A673 (cell line): Measurements from ENCODE around the gene N4BP3. TPM values are rescaled to one million over a fixed set of nuclear protein-coding genes. Genes with fewer than 3 reads are reported as not detected.

Source experiments
- BruUV-seq: library from RNA; stranded (reverse); fragments of 400-500 nt; replicated peaks from 2 replicates; lab custom pipeline; 2021; lab: Mats Ljungman, UMichigan
- CTCF ChIA-PET: fragments of 300-600 bp; sonication (Branson Sonifier 250); formaldehyde crosslinking; loops from one replicate; lab custom pipeline; 2022; ENCODE audit warnings: antibody characterized with exemption; lab: Charles Lee
- POLR2A ChIA-PET: fragments of 300-600 bp; sonication (Branson Sonifier 250); formaldehyde crosslinking; loops from one replicate; lab custom pipeline; 2022; ENCODE audit warnings: antibody characterized with exemption; ENCODE audit not compliant: low non-redundant PET; lab: Charles Lee
- DNase-seq: peaks from one replicate; pipeline ENCODE4 v3.0.0-alpha.2; 2015; ENCODE audit warnings: low spot score
- H3K27ac ChIP-seq: fragments of 200-600 bp; sonication (generic); 2 replicates; pipeline ENCODE4 v1.5.1; 2016; ENCODE audit warnings: mixed run types, low read depth, mild to moderate bottlenecking, mixed read lengths, antibody characterized with exemption, low read length; ENCODE audit not compliant: poor library complexity, severe bottlenecking
- H3K27me3 ChIP-seq: fragments of 200-600 bp; sonication (generic); replicated peaks from 2 replicates; pipeline ENCODE4 v1.6.1; 2017; ENCODE audit warnings: mixed run types, low read depth, mild to moderate bottlenecking, mixed read lengths, antibody characterized with exemption, low read length; ENCODE audit not compliant: insufficient read depth, poor library complexity
- H3K36me3 ChIP-seq: fragments of 200-600 bp; sonication (generic); 2 replicates; pipeline ENCODE4 v1.6.1; 2016; ENCODE audit warnings: mixed run types, mild to moderate bottlenecking, mixed read lengths, antibody characterized with exemption, low read length; ENCODE audit not compliant: insufficient read depth, poor library complexity, severe bottlenecking
- H3K4me1 ChIP-seq: fragments of 200-600 bp; sonication (generic); 2 replicates; pipeline ENCODE4 v1.6.1; 2017; ENCODE audit warnings: mixed run types, mild to moderate bottlenecking, mixed read lengths, antibody characterized with exemption, low read length; ENCODE audit not compliant: insufficient read depth, poor library complexity, severe bottlenecking
- H3K4me3 ChIP-seq: fragments of 200-600 bp; sonication (generic); 2 replicates; pipeline ENCODE4 v1.5.1; 2016; ENCODE audit warnings: low read depth, mixed run types, mild to moderate bottlenecking, mixed read lengths, low read length; ENCODE audit not compliant: poor library complexity, severe bottlenecking
- H3K9me3 ChIP-seq: fragments of 200-600 bp; sonication (generic); 2 replicates; pipeline ENCODE4 v1.6.1; 2016; ENCODE audit warnings: mixed run types, low read depth, mild to moderate bottlenecking, mixed read lengths, antibody characterized with exemption, low read length; ENCODE audit not compliant: poor library complexity, severe bottlenecking
- EZH2 ChIP-seq: fragments of 200-600 bp; sonication (generic); IDR thresholded peaks from 2 replicates; pipeline ENCODE4 v1.6.1; 2017; ENCODE audit warnings: borderline replicate concordance, low read depth, mild to moderate bottlenecking, mixed read lengths, antibody characterized with exemption, low read length; ENCODE audit not compliant: poor library complexity, severe bottlenecking
- intact Hi-C: fragments of 100-400 bp; cut with micrococcal nuclease; formaldehyde crosslinking; loops from one replicate; pipeline ENCODE4 v1.10.0; 2022; ENCODE audit not compliant: unreplicated experiment
- total RNA-seq: library from RNA; stranded (reverse); gene quantifications from 2 replicates; pipeline ENCODE4 v1.2.3, GENCODE V29; 2021
- TF ChIP-seq, protein P1 (sequence below): fragments of 300-800, 200-600 bp; sonication (generic); conservative IDR thresholded peaks from 2 replicates; pipeline ENCODE4 v1.5.1; 2017; ENCODE audit warnings: low read depth, mild to moderate bottlenecking, antibody characterized with exemption, low read length, moderate library complexity, mixed read lengths

N4BP3 gene
- total RNA-seq, 1 experiment from 2014 or later = 0.73 TPM

DNA sequence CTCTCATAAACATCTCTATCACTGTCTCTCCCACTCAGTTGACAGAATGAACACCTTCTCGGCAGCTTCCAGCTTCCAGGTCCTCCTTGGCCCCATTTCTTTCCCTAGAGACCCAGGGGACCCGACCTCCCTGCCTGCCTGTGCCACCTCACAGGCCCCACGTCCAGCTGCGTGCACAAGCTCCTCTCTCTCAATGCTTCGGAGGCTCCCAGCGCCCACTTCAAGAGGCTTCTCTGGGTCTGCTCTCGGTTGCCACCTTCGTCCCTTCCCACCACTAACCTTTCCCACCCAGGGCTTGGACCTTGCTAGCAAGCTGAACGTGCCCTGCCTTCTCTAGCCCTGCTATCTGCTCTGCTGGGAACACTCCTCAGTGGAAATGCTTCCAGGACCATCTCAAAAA, 2.8 kb upstream of the N4BP3 start:
- POLR2A ChIA-PET = no interaction called here

DNA sequence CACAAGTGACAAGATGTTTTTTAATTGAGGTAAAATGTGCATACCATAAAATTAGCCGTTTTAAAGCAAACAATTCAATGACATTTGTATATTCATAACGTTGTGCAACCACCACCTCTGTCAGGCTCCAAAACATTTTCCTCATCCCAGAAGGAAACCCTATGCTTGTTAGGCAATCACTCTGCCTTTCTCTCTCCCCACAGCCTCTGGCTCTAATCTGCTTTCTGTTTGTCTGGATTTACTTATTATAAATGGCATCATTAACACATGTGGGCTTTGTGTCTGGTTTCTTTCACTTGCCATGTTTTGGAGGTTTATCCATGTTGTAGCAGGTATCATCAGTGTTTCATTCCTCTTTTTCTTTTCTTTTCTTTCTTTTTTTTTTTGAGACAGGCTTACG, 1.4 kb upstream of the N4BP3 start:
- CTCF ChIA-PET = interaction anchor here (0.7 kb wide), 1 partner anchor 52 kb away, joined by 5 read pairs; no protein-coding TSS in a partner anchor
- Histone ChIP-seq H3K4me3 (no peak overlapping the region), H3K4me1 (peaks cover 24% of the 10 kb centered on the region), H3K27ac (no peak overlapping the region), H3K27me3 (no peaks in the 10 kb centered on the region), H3K36me3 (no peaks in the 10 kb centered on the region), H3K9me3 (no peaks in the 10 kb centered on the region)
- POLR2A ChIA-PET = no interaction called here
- BruUV-seq = no TSS peak
- DNase-seq = no peak
- intact Hi-C loops = no loop called here
- TF ChIP-seq, protein P1, sequence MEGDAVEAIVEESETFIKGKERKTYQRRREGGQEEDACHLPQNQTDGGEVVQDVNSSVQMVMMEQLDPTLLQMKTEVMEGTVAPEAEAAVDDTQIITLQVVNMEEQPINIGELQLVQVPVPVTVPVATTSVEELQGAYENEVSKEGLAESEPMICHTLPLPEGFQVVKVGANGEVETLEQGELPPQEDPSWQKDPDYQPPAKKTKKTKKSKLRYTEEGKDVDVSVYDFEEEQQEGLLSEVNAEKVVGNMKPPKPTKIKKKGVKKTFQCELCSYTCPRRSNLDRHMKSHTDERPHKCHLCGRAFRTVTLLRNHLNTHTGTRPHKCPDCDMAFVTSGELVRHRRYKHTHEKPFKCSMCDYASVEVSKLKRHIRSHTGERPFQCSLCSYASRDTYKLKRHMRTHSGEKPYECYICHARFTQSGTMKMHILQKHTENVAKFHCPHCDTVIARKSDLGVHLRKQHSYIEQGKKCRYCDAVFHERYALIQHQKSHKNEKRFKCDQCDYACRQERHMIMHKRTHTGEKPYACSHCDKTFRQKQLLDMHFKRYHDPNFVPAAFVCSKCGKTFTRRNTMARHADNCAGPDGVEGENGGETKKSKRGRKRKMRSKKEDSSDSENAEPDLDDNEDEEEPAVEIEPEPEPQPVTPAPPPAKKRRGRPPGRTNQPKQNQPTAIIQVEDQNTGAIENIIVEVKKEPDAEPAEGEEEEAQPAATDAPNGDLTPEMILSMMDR = no peak
- no peak for TF ChIP-seq EZH2

More for the DNA sequence above, 2.8 kb upstream of the N4BP3 start:
- no peak for DNase-seq
- intact Hi-C loops = no loop called here
- Histone ChIP-seq H3K27me3 (no peaks in the 10 kb centered on the region), H3K27ac (no peak overlapping the region), H3K9me3 (no peaks in the 10 kb centered on the region), H3K4me1 (peaks cover 11% of the 10 kb centered on the region), H3K36me3 (no peaks in the 10 kb centered on the region), H3K4me3 (no peak overlapping the region)
- CTCF ChIA-PET = no interaction called here
- TF ChIP-seq, protein P1 = no peak
- no peak for TF ChIP-seq EZH2
- BruUV-seq = no TSS peak

DNA sequence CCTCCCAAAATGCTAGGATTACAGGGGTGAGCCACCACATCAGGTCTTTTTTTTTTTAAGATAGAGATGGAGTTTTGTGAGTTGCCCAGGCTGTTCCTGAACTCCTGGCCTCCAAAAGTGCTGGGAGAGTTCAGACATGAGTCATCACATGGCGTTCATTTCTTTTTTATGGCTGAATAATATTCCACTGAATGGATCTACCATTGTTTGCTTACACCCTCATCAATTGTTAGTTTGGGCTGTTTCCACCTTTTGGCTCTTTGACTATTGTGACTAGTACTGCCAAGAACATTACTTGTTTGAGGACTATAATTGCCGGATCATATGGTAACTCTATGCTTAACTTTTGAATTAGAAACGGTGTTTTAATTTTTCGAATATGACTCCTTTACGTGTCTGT, 787 bp upstream of the N4BP3 start:
- Histone ChIP-seq H3K27ac (no peak overlapping the region), H3K36me3 (no peaks in the 10 kb centered on the region), H3K9me3 (no peaks in the 10 kb centered on the region), H3K4me3 (peak overlapping the region; percentile 50), H3K4me1 (peaks cover 24% of the 10 kb centered on the region), H3K27me3 (no peaks in the 10 kb centered on the region)
- intact Hi-C loops = no loop called here
- ChIA-PET POLR2A (no interaction called here), CTCF (interaction anchor here (0.7 kb wide), 1 partner anchor 51 kb away, joined by 5 read pairs; no protein-coding TSS in a partner anchor)
- no peak for DNase-seq
- no TSS peak for BruUV-seq
- TF ChIP-seq, protein P1 = no peak
- TF ChIP-seq EZH2 = no peak
